NCI-H2029 treated with DMSO at 0.1 percent for 48 hours (cell line): ENCODE measurements around the gene NR2C2AP.

ENCODE experiments used
- DNase-seq: peaks from one replicate; lab custom pipeline; 2025; lab: John Stamatoyannopoulos, UW

Gene NR2C2AP

GRCh38 chr19:19214892-19215291 is 11.7 kb upstream of the NR2C2AP start:
- DNase-seq: no peak

- no peak for DNase-seq
Measured at GRCh38 chr19:19214159-19214490, 10.9 kb upstream of the NR2C2AP start.

- no peak for DNase-seq
Measured at GRCh38 chr19:19213426-19214158, 10.4 kb upstream of the NR2C2AP start.

GRCh38 chr19:19212916-19213315 is 9.7 kb upstream of the NR2C2AP start:
- no peak for DNase-seq

GRCh38 chr19:19211499-19212420 is 8.5 kb upstream of the NR2C2AP start, which contains the start of gene NCAN:
Gene NCAN, plus strand, starts transcription at chr19:19211958. Its CDS starts 4,996 bp downstream, at chr19:19216954.
- no peak for DNase-seq

- no peak for DNase-seq
Measured at GRCh38 chr19:19209372-19209771, 6.2 kb upstream of the NR2C2AP start.

GRCh38 chr19:19207637-19208572 is 4.7 kb upstream of the NR2C2AP start:
- no peak for DNase-seq

GRCh38 chr19:19206938-19207337 is 3.7 kb upstream of the NR2C2AP start:
- no peak for DNase-seq

- no peak for DNase-seq
Measured at GRCh38 chr19:19205416-19206410, 2.5 kb upstream of the NR2C2AP start.

GRCh38 chr19:19204181-19204580 is 967 bp upstream of the NR2C2AP start:
- no peak for DNase-seq

- DNase-seq: no peak
Measured at GRCh38 chr19:19202707-19203011, 555 bp downstream of the NR2C2AP start.

GRCh38 chr19:19201697-19202630 is 1.2 kb downstream of the NR2C2AP start:
- DNase-seq: no peak

GRCh38 chr19:19193926-19194325 is 9.3 kb downstream of the NR2C2AP start:
- DNase-seq: no peak

- no peak for DNase-seq
Measured at GRCh38 chr19:19192910-19193423, 10.2 kb downstream of the NR2C2AP start.

GRCh38 chr19:19192078-19192882 is 10.9 kb downstream of the NR2C2AP start, which contains the start of the genes BORCS8 and RFXANK:
Gene BORCS8, minus strand, starts transcription at chr19:19192152. Its CDS starts 35 bp downstream, at chr19:19192117.
Gene RFXANK, plus strand, starts transcription at chr19:19192258. Its CDS starts 1,689 bp downstream, at chr19:19193947.
- DNase-seq: peak; percentile 97

GRCh38 chr19:19191768-19192077 is 11.5 kb downstream of the NR2C2AP start:
- DNase-seq: no peak

- DNase-seq: no peak
Measured at GRCh38 chr19:19186742-19187141, 16.5 kb downstream of the NR2C2AP start.

- no peak for DNase-seq
Measured at GRCh38 chr19:19185853-19186740, 17.1 kb downstream of the NR2C2AP start.
